ENCODE measurements around the gene RUNX3. TPM values are rescaled to one million over a fixed set of nuclear protein-coding genes. Genes with fewer than 3 reads are reported as not detected.

Gene RUNX3
- total and polyA plus RNA-seq, 2 of the 8 experiments (the other 6 are each of a cell fraction or from before 2014, with no cell fraction given) = 0.62 to 0.82 TPM

DNA sequence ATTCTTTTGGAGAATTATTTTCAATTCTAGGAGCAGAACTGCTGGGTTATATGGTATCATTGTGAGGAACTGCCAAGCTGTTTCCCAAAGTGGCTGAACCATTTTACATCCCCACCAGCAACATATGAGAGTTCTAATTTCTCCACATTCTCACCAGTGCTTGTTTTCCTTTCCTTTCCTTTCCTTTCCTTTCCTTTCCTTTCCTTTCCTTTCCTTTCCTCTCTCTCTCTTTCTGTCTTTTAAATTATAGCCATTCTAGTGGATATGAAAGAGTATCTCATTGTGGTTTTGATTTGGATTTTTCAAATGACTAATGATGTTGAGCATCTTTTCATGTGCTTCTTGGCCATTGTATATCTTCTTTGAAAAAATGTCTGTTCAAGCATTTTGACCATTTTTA is 45.3 kb downstream of the RUNX3 start (continued):
- no peak for TF ChIP-seq KDM5A (IDR thresholded peaks at IDR 0.05; ENCODE audit: low read length)
- TF ChIP-seq, protein P1, sequence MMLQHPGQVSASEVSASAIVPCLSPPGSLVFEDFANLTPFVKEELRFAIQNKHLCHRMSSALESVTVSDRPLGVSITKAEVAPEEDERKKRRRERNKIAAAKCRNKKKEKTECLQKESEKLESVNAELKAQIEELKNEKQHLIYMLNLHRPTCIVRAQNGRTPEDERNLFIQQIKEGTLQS (IDR thresholded peaks at IDR 0.05; ENCODE audit: insufficient read depth, low read depth, low read length) = no peak
- TF ChIP-seq CHD2 (IDR thresholded peaks at IDR 0.05; ENCODE audit: low read length) = no peak

Measured in H1 (cell line).